NCI-H345 treated with DMSO at 0.1 percent for 48 hours (cell line): ENCODE measurements around the gene IZUMO4.

Source experiments
- DNase-seq: peaks from one replicate; lab custom pipeline; 2025; ENCODE audit not compliant: unreplicated experiment; lab: John Stamatoyannopoulos, UW

Gene IZUMO4

GRCh38 chr19:2058570-2059421 lies 37.9 kb upstream of the IZUMO4 start:
- no peak for DNase-seq

DNA sequence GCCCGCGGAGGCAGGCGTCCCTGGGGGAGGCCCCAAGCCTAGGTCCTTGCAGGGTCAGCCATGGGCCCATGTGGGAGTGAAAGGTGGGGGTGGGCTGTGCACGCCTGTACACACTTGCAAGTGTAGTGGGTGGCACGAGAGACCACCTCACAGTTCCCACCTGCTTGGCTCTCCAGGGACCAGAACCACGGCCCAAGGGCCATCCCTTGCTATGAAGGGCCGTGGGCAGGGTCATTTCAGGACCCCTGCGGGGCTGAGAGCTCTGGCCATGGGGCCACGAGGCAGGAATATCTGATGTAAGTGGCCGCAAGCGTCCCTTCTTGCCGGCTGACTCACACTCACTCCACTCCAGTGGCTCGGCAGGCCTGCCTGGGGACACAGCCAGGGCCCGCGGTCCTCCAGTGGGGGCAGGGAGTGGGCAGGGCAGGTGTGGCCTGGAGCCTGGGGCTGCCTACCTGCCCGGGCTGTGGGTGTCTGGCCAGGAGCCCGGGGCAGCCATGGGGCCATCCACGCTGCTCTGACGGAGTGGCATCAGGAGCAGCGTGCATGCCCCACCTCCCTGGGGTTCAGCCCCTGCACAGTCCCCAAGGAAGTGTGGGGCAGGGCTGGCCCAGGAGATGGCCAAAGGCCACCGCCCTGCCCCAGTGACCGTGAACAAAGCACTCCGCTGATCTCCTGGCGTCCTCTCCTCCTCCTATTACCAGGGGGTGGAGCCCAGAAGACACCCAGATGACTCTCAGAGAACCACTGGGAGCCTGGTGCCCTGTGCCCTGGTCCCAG lies 37.1 kb upstream of the IZUMO4 start:
- no peak for DNase-seq

GRCh38 chr19:2060884-2061494 lies 35.7 kb upstream of the IZUMO4 start:
- DNase-seq = no peak

DNA sequence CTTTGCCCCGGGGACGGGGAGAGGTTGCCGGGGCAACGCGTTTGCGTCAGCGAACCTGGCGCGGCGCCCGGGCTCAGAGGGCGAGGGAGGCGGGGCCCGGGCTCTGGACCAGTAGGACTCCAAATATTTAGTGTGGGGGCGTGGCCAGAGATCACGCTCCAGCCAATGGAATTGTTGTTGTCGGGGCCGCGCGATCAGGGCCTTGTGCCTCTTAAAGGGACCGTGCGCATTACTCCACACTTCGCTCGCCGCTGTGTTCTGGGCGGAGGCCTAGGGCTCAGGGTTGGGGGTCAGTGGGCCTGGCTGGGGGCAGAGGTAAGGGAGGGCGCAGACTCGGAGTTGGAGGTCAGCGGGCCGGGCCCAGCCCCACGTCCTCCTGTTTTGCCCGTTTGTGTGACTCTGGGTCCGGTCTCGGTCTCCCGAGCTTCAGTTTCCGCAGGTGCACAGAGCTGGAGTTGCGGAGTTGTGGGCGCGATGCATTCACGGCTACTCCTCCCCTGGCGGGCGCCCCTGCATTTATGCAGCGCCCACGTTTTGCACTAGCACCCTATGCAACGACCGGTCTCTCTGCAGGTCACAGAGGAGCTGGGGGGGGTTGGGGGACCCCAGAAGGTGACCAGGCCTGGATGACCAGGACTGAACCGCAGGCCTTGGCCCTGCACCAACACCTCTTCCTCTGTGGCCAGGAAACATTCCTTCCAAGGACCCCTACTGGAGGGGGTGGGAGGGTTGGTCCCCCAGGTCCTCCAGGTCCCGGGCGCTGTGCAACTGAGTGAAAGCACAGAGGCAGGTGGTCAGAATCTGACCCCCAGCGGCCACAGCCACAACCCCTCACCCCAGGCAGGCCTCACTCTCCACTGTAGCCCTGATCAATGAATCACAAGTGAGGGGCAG lies 35.0 kb upstream of the IZUMO4 start:
- DNase-seq = peak; percentile 99

DNA sequence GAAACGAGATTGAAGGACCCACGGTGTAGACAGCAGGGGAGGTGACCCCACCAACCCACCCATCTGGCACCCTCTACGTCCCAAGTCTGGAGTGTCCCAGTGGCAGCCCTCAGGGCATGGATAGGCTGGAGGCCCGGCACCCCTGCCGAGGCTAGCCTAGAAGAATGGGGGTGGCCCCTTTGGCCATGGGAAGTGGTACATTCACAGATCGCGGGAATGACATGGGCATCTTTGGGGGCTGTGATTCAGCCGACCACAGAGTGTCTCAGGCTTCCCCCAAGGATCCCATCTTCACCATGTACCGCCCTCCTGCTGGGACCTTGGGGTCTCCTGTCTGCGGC lies 34.4 kb upstream of the IZUMO4 start:
- DNase-seq = no peak

- no peak for DNase-seq
Measured at GRCh38 chr19:2062770-2063169, 33.9 kb upstream of the IZUMO4 start.

DNA sequence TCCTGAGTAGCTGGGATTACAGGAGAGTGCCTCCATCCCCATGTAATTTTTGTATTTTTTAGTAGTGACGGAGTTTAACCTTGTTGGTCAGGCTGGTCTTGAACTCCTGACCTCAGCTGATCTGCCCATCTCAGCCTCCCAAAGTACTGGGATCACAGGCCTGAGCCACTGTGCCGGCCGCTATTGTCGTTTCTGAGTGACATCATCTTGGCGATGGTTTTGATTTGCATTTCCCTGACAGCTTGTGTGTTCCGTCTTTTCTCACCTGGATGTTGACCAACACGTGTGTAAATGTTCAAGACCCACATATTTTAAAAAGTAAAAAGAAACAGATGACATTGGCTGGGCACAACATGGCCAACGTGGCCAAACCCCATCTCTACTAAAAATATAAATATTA lies 32.9 kb upstream of the IZUMO4 start:
- no peak for DNase-seq

DNA sequence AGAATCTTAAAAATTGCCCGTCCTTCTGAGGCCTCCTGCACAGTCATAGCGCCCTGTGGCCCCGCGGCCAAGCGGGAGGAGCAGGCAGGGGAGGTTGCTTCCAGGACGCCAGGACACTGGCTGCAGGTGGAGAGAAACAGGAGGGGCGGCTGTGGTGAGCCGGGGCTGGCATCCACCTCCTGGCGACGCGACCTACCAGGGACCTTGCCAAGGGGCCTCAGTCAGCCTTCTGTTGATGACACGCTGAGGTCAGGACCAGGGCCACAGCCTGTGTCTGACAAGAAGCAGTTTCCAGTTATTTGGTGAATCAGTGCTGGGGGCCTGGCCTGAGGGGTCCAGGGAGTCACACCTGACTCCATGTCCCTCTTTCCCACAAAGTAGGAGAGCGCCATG lies 32.3 kb upstream of the IZUMO4 start:
- no peak for DNase-seq

- no peak for DNase-seq
Measured at GRCh38 chr19:2064788-2065524, 31.8 kb upstream of the IZUMO4 start.

DNA sequence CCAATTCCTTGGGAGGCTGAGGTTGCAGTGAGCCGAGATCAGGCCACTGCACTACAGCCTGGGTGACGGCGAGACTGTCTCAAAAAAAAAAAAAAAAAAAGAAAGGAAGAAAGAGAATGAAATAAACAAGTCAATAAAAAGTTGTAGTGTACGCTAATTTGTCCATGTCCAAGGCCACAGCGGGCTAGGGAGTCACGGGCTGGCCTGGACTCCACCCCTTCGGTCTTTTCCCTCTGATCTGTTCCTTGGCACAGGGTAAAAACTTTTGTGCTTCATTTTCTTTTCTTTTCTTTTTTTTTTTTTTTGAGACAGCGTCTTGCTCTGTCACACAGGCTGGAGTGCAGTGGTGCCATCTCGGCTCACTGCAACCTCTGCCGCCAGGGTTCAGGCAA lies 26.3 kb upstream of the IZUMO4 start:
- DNase-seq = no peak

DNA sequence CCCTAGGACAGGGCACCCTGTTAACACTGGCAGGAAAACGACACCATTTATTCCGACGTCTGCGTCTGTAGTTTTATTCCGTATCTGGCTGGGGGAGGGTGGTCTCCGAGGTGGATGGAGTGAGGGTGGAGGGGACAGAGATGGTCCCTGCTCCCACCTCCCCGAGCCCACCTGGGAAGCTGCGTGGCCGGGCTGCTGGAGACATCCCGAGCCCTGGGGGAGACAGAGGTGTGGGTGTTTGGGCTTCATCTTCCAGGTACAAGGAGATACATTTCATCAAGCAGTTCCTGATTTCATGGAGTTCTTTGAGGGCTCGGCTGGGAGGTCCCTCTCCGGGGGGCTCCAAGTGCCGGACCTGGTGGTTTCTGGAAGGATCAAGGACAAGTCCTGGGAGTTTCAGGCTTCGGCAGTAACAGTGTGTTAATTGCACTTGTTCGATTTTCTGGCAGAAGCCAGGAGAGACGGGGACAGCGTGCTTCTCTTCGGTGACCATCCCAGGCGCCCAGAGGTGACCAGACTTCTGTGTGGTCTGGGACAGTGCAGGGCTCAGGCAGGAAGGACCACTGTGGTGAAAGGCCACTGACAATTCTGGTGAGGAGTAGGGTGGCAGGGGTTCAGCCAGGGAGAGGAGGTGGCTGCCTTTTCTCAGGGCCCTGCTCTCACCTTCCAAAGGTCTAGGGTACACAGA lies 25.6 kb upstream of the IZUMO4 start:
- no peak for DNase-seq

GRCh38 chr19:2072757-2073551 lies 23.8 kb upstream of the IZUMO4 start:
- DNase-seq = no peak

DNA sequence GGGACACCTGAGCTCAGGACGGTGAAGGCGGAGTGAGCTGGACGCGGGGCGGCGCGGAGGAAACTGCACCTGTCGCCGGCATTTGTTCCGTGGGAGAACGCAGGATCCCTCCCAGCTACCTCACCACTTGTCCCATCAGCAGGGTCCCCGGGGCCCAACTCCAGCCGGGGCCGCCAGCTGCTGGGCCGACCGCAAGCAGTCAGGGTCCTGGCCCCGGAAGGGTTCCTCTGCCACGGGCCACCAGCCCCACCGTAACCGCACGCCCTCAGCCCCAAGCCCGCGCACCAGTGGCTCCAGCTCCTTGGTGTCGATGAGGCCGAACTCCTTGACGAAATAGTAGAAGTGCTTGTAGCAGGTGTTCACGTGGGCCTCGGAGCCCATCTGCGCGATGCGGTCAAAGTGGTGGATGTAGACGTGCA lies 20.2 kb upstream of the IZUMO4 start:
- no peak for DNase-seq

DNA sequence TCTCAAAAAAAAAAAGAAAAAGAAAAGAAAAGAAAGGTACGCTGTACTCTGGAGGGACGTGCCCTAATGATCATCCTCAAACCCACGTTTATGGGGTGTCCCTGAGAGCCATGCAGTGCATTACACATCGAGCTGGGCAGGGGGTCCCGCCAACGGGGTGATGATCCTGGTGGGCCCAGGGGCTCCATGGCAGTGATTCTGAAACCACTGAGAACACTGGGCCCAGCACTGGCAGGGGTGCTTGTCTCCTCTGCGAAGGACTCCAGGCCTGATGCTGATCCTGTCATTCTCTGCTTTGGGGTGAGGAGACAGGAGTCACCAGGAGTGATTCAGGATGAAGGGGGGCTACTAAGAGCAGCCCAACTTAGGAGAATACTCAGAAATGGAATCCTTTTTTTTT lies 19.3 kb upstream of the IZUMO4 start:
- no peak for DNase-seq

DNA sequence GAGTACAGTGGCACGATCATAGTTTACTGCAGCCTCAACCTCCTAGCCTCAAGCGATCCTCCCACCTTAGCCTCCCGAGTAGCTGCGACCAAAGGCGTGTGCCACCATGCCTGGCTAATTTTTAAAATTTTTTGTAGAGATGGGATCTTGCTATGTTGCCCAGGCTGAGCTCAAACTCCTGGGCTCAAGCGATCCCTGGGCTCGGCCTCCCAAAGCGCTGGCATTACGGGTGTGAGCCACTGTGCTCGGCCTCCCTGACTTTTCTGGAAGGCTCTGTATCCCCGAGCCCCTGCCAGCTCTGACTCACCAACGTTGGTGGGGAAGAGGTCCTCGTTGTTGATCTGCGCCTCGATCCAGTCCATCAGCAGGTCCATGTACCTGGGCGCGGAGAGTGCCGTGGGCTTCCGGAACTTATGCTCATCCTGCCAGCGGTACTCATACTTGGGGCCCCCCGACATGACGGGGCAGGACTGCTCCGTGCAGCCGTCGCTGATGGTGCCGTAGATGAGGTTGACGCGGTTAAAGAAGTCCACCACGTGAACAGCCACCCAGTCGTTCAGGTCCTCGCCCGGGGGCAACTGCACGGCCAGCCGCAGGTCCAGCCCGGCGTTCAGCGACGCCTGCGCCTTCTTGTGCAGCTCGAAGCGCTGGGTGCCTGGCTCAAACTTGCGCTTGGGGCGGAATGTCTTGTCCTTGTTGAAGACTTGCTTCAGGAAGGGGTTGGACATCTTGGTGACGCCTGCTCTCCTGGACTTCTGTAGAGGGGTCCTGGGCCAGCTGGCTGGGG lies 18.7 kb upstream of the IZUMO4 start:
- no peak for DNase-seq

- DNase-seq = no peak
Measured at GRCh38 chr19:2079076-2079864, 17.4 kb upstream of the IZUMO4 start.

- no peak for DNase-seq
Measured at GRCh38 chr19:2079865-2080301, 16.8 kb upstream of the IZUMO4 start.
